ENCODE results near the gene ARPC4.

DNA sequence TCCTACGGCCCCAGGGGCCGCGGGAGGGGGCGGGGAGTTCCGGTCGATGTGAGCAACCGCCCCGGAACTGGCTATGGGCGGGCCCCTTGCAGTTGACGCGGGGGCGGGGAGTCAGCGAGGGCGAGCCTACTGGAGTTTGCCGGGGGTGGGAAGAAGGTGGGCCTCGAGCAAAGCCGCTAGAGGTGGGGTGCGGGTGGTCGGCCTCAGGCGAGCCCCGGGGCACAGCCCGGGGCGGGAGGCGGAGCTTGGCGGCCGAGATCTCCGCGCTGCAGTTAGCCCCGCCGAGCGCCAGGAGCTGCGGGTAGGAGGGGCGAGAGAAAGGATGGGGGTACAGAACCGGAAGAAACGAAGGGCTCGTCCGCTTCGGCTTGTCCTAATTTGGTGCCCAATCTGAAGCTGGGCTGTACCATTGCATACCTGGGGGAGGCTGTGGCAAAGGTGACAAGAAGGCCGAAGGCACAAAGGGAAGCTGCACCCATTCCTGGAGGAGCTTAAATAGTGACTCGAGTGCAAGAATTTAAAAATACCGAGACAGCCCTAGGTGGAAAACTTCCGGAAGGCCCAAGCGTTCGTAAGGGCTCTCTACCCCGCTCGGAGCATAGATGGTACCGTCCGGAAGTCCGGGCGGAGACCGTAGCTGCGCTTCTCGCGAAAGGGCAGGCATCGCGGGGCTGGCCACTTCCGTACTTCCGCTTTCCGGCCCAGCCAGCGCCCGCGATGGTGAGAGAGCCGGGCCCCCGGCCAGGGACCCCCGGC, at the start of gene ARPC4, which contains the start of gene TADA3:
- TF ChIP-seq POLR2A (IDR thresholded peaks at IDR 0.05; ENCODE audit: extremely low read depth, insufficient read length): peak; percentile 62
- TF ChIP-seq, protein P1, sequence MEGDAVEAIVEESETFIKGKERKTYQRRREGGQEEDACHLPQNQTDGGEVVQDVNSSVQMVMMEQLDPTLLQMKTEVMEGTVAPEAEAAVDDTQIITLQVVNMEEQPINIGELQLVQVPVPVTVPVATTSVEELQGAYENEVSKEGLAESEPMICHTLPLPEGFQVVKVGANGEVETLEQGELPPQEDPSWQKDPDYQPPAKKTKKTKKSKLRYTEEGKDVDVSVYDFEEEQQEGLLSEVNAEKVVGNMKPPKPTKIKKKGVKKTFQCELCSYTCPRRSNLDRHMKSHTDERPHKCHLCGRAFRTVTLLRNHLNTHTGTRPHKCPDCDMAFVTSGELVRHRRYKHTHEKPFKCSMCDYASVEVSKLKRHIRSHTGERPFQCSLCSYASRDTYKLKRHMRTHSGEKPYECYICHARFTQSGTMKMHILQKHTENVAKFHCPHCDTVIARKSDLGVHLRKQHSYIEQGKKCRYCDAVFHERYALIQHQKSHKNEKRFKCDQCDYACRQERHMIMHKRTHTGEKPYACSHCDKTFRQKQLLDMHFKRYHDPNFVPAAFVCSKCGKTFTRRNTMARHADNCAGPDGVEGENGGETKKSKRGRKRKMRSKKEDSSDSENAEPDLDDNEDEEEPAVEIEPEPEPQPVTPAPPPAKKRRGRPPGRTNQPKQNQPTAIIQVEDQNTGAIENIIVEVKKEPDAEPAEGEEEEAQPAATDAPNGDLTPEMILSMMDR (IDR thresholded peaks at IDR 0.05; ENCODE audit: low read depth, low read length): no peak
